ENCODE results near the gene SNAPIN.

DNA sequence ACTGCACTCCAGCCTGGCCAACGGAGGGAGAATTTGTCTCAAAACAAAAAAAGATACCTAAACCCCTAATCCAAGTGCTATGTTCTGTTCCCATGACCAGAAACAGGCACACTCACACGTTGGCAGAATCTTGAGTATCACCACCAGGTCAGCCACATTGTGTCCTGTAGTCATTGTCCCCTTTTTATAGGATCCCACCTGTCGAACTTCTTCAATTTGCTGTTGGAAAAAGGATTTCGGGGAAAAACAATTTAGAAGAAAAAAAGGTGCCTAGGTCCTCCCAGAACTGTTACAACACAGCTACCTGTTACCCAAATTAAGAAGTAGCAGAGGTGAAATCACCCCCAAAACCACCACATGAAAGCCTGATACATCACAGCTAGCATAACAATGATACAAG lies 8.9 kb downstream of the SNAPIN start:
- TF ChIP-seq CTCF (IDR thresholded peaks at IDR 0.05) (no peak), POLR2AphosphoS5 (IDR thresholded peaks at IDR 0.05) (no peak)

All from gastroesophageal sphincter (tissue), 3 donors.